Parathyroid adenoma (tissue), 2 donors: Measurements from ENCODE around the gene UNC93B1.

Experiments
- H2AFZ ChIP-seq: fragments of 300-600 bp; sonication (generic); one replicate; pipeline ENCODE4 v1.7.0; 2017; ENCODE audit warnings: antibody characterized with exemption, mild to moderate bottlenecking
- H3K27ac ChIP-seq: fragments of 300-600 bp; sonication (generic); one replicate; pipeline ENCODE4 v1.7.0; 2017
- H3K27me3 ChIP-seq: fragments of 300-600 bp; sonication (generic); one replicate; pipeline ENCODE4 v1.7.0; 2017; ENCODE audit warnings: low read length; ENCODE audit not compliant: control insufficient read depth, insufficient read depth
- H3K36me3 ChIP-seq: fragments of 300-600 bp; sonication (generic); one replicate; pipeline ENCODE4 v1.7.0; 2017; ENCODE audit warnings: low read length; ENCODE audit not compliant: control insufficient read depth, insufficient read depth
- H3K4me1 ChIP-seq: fragments of 300-600 bp; sonication (generic); one replicate; pipeline ENCODE4 v1.7.0; 2017; ENCODE audit warnings: control low read depth
- H3K4me2 ChIP-seq: fragments of 300-600 bp; sonication (generic); one replicate; pipeline ENCODE4 v1.7.0; 2017; ENCODE audit warnings: low read length
- H3K4me3 ChIP-seq: fragments of 300-600 bp; sonication (generic); one replicate; pipeline ENCODE4 v1.7.0; 2017; ENCODE audit warnings: low read depth, low read length
- H3K79me2 ChIP-seq: fragments of 300-600 bp; sonication (generic); one replicate; pipeline ENCODE4 v1.7.0; 2017; ENCODE audit warnings: control low read depth
- H3K9ac ChIP-seq: fragments of 300-600 bp; sonication (generic); one replicate; pipeline ENCODE4 v1.7.0; 2017; ENCODE audit warnings: mild to moderate bottlenecking
- H3K9me3 ChIP-seq: fragments of 300-600 bp; sonication (generic); one replicate; pipeline ENCODE4 v1.7.0; 2017; ENCODE audit warnings: low read length; ENCODE audit not compliant: control insufficient read depth
- CTCF ChIP-seq: fragments of 300-600 bp; sonication (generic); IDR thresholded peaks from one replicate; pipeline ENCODE4 v1.7.0; 2017; ENCODE audit warnings: antibody characterized with exemption, mild to moderate bottlenecking
- donor health status: primary hyperparathyroidism.

UNC93B1 gene

GRCh38 chr11:68009391-68010089, 5.6 kb upstream of the UNC93B1 start:
- Histone ChIP-seq H3K27ac (peak overlapping the region; percentile 30), H3K9ac (no peak overlapping the region), H3K4me1 (no peaks in the 10 kb centered on the region), H3K79me2 (no peaks in the 10 kb centered on the region), H3K9me3 (no peaks in the 10 kb centered on the region), H3K4me3 (no peak overlapping the region), H3K36me3 (no peaks in the 10 kb centered on the region), H3K27me3 (no peaks in the 10 kb centered on the region), H3K4me2 (no peak overlapping the region), H2AFZ (peak overlapping the region; percentile 72)
- TF ChIP-seq CTCF: no peak

DNA sequence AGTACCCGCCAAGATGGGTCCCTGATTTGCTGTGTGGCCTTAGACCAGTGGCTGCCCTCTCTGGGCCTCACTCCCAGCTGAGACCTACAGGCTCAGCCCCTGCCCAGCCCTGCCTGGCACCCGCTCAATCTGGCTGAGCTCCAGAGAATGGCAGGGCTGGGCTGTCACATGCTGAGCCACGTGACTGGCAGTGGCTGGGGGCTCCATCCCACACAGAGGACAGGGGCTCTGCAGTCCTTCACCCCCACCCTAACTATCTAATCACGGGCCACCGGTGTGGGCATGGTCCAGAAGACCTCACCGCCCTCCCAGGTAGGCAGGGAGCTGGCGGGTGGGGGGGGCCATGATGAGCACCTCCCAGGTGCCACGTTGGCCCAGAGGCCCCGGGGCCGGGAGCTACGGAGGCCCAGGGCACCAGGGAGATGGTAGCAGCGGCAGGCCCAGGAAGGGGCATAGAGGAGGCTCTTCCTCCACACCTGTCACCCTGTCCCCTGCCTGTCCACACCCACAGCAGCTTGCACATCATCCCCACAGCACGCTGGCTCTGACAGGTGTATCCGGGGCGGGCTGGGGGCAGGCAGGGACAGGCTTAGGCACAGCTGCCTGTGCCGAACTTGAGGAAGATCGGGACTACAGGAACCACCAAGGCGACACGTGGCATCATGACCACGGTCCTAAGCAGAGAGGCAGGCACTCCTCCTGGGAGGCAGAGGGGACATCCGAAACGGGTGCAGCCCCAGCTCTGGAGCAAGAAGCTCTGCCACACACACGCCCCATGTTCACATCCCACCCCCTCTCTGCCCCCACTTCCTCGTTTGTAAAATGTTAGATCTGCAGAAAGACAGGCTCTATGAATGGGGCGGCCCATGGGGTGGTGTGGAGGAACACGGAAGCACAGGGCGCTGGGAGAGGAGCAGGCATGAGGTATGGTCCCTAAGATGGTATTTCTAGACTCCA, 4.8 kb upstream of the UNC93B1 start:
- Histone ChIP-seq H3K79me2 (no peaks in the 10 kb centered on the region), H2AFZ (no peak overlapping the region), H3K9me3 (no peaks in the 10 kb centered on the region), H3K4me3 (no peak overlapping the region), H3K4me1 (no peaks in the 10 kb centered on the region), H3K27ac (no peak overlapping the region), H3K36me3 (no peaks in the 10 kb centered on the region), H3K9ac (no peak overlapping the region), H3K4me2 (no peak overlapping the region), H3K27me3 (no peaks in the 10 kb centered on the region)
- no peak for TF ChIP-seq CTCF

DNA sequence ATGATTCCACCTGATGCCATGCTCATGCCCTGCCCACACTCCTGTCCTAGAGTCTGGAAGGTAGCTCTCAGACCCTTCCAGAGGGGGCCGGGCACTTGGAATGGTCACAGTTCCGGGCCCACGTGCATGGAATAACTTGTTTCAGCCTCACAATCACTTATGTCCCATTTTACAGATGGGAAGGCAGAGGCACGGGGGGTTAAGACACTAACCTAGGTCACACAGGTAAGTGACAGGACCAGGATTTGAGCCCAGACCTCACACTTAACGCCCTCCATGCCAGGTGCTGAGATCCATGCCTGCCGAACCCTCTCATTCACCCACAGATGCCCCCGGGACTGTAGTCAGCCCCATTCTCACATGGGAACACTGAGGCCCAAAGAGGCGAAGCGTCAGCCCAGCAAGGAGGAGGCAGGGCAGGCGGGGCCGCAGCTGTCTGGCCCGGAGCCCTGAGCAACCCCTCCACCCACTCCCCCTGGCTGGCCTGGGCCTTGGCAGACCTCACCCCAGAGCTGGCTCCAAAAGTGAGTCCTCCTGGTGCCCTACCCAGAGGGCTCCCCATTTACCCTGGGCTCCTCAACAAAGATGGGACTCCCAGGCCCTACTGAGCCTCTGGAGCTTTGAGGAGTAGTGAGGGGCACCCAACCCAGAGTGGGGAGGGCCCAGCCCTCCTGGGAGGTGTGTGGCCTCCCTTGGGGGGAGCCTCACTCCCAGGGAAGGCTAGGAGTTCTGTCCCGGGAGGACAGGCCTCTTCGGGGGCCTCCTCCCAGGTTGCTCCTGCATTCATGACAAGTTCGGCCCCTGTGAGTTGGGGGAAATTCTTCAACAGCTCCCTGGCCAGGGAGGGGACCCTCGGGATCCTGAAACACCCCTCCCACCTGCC, 3.8 kb upstream of the UNC93B1 start:
- no peak overlapping the region for H3K4me3 ChIP-seq
- no peak overlapping the region for H3K9ac ChIP-seq
- H3K27me3 ChIP-seq: no peaks in the 10 kb centered on the region
- H3K4me2 ChIP-seq: no peak overlapping the region
- no peak for TF ChIP-seq CTCF
- H2AFZ ChIP-seq: no peak overlapping the region
- H3K36me3 ChIP-seq: no peaks in the 10 kb centered on the region
- no peak overlapping the region for H3K27ac ChIP-seq
- no peaks in the 10 kb centered on the region for H3K9me3 ChIP-seq
- H3K79me2 ChIP-seq: no peaks in the 10 kb centered on the region
- no peaks in the 10 kb centered on the region for H3K4me1 ChIP-seq

DNA sequence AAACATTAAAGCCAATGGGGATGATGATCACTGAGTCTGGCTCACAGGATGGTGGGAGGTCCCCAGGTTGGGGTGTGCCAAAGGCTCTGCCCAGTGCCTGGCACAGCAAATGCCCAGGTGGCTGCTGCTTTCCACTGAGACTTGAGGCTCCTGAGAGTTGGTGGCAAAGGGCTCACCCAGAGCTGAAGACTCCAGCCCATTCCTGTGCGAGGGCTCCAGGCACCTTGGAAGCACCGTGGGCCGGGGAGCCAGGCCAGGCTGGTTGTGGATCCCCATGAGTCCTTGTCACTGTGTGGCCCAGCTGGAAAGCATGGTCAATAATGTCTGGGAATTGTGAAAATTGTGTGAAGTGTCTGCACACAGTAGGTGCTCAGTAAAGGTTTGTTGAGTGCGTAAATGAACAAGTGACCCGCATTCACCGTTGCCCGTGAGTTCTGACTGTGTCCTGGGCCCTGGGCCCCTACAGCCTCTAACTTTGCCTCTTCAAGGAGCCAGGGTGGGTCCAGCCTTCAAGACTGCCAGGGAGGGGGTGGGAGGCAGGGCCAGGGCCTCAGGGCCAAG, 2.8 kb upstream of the UNC93B1 start:
- Histone ChIP-seq H3K4me2 (no peak overlapping the region), H2AFZ (no peak overlapping the region), H3K9me3 (no peaks in the 10 kb centered on the region), H3K9ac (no peak overlapping the region), H3K4me3 (no peak overlapping the region), H3K27me3 (no peaks in the 10 kb centered on the region), H3K36me3 (no peaks in the 10 kb centered on the region), H3K27ac (no peak overlapping the region), H3K79me2 (no peaks in the 10 kb centered on the region), H3K4me1 (no peaks in the 10 kb centered on the region)
- TF ChIP-seq CTCF: no peak
